Thymus (tissue), 11 donors: Measurements from ENCODE around the gene AGO4. TPM values are rescaled to one million over a fixed set of nuclear protein-coding genes. Genes with fewer than 3 reads are reported as not detected.

ENCODE experiments used
- DNase-seq, 9 donors: peaks; one replicate each; pipeline ENCODE4 v3.0.0-alpha.2; 2013; ENCODE audit warnings: low spot score in 9 of 9, low read depth in 6 of 9, missing footprints in 1 of 9
- H3K27ac ChIP-seq, 2 donors: one replicate each; pipeline ENCODE4 v1.5.1; 2013; ENCODE audit warnings: control low read depth in 1 of 2, low read depth in 1 of 2, low read length in 1 of 2, mild to moderate bottlenecking in 1 of 2, moderate library complexity in 1 of 2
- H3K27me3 ChIP-seq, 2 donors: one replicate each; pipeline ENCODE4 v1.5.1; 2013; ENCODE audit warnings: low read length in 1 of 2; ENCODE audit not compliant: control insufficient read depth in 2 of 2, insufficient read depth in 1 of 2
- H3K36me3 ChIP-seq, 2 donors: one replicate each; pipeline ENCODE4 v1.5.1; 2013; ENCODE audit warnings: low read length in 1 of 2, mild to moderate bottlenecking in 1 of 2, moderate library complexity in 1 of 2; ENCODE audit not compliant: control insufficient read depth in 2 of 2, insufficient read depth in 2 of 2
- H3K4me1 ChIP-seq, 2 donors: one replicate each; pipeline ENCODE4 v1.5.1; 2013; ENCODE audit warnings: low read length in 2 of 2; ENCODE audit not compliant: control insufficient read depth in 2 of 2, insufficient read depth in 2 of 2
- H3K4me3 ChIP-seq, 2 donors: one replicate each; pipeline ENCODE4 v1.5.1; 2013; ENCODE audit warnings: low read length in 2 of 2, control low read depth in 1 of 2, mild to moderate bottlenecking in 1 of 2
- H3K9me3 ChIP-seq, 2 donors: one replicate each; pipeline ENCODE4 v1.5.1; 2013; ENCODE audit warnings: low read length in 1 of 2, mild to moderate bottlenecking in 1 of 2; ENCODE audit not compliant: control insufficient read depth in 2 of 2, insufficient read depth in 1 of 2
- WGBS: extraction: QIAGEN DNeasy Blood & Tissue Kit; methylation state at CpG from one replicate; pipeline ENCODE4 v1.1.7; 2013; 5-methylcytosine and 5-hydroxymethylcytosine counted together
- polyA plus RNA-seq: library from polyadenylated mRNA; stranded (reverse); fragments of 200-250 nt; gene quantifications from one replicate; pipeline ENCODE4 v1.2.3, GENCODE V29; 2013
- total RNA-seq: library from RNA; stranded (reverse); fragments of 120-200 nt; gene quantifications from one replicate; pipeline ENCODE4 v1.2.4, GENCODE V29; 2013
- donor health status: healthy.

The AGO4 gene
- total and polyA plus RNA-seq, 2 donors, result 6.8 to 10.2 TPM

GRCh38 chr1:35852241-35852640, 44.4 kb downstream of the AGO4 start:
- no peaks in the 10 kb centered on the region for H3K4me1 ChIP-seq
- no peak for DNase-seq
- WGBS, result 46% methylated on average over 2 of the region's 2 CpGs
- peaks cover 16 to 17% of the 10 kb centered on the region in 2 donors for H3K36me3 ChIP-seq
- no peaks in the 10 kb centered on the region for H3K9me3 ChIP-seq
- no peak overlapping the region for H3K4me3 ChIP-seq
- H3K27ac ChIP-seq, result no peak overlapping the region
- no peaks in the 10 kb centered on the region for H3K27me3 ChIP-seq

GRCh38 chr1:35854989-35855700, 47.3 kb downstream of the AGO4 start:
- H3K27ac ChIP-seq, result no peak overlapping the region
- no peaks in the 10 kb centered on the region for H3K4me1 ChIP-seq
- DNase-seq, result no peak
- H3K27me3 ChIP-seq, result no peaks in the 10 kb centered on the region
- WGBS, result 92% methylated on average over 9 of the region's 9 CpGs
- no peak overlapping the region for H3K4me3 ChIP-seq
- H3K36me3 ChIP-seq, result peaks cover 16 to 17% of the 10 kb centered on the region in 2 donors
- no peaks in the 10 kb centered on the region for H3K9me3 ChIP-seq

- Histone ChIP-seq H3K36me3 (peaks cover 12 to 13% of the 10 kb centered on the region in 2 donors), H3K4me3 (no peak overlapping the region), H3K9me3 (no peaks in the 10 kb centered on the region), H3K4me1 (no peaks in the 10 kb centered on the region), H3K27me3 (no peaks in the 10 kb centered on the region), H3K27ac (no peak overlapping the region)
- WGBS, result 96% methylated on average over 1 of the region's 1 CpG
- no peak for DNase-seq
Observed at GRCh38 chr1:35856964-35857363, 49.1 kb downstream of the AGO4 start.

GRCh38 chr1:35857830-35858229, 50.0 kb downstream of the AGO4 start:
- Histone ChIP-seq H3K27ac (no peak overlapping the region), H3K4me3 (no peak overlapping the region), H3K27me3 (no peaks in the 10 kb centered on the region), H3K9me3 (no peaks in the 10 kb centered on the region), H3K4me1 (no peaks in the 10 kb centered on the region), H3K36me3 (peaks cover 12 to 13% of the 10 kb centered on the region in 2 donors)
- DNase-seq, result no peak

- no peak for DNase-seq
- Histone ChIP-seq H3K4me3 (no peak overlapping the region), H3K27ac (no peak overlapping the region), H3K27me3 (no peaks in the 10 kb centered on the region), H3K9me3 (no peaks in the 10 kb centered on the region), H3K4me1 (no peaks in the 10 kb centered on the region), H3K36me3 (peaks cover 3 to 5% of the 10 kb centered on the region in 2 donors)
- WGBS, result 22% methylated on average over 3 of the region's 3 CpGs
Observed at GRCh38 chr1:35860696-35861095, 52.9 kb downstream of the AGO4 start.

GRCh38 chr1:35863136-35863535, 55.3 kb downstream of the AGO4 start:
- 100% methylated on average over 1 of the region's 1 CpG for WGBS
- Histone ChIP-seq H3K4me3 (no peak overlapping the region), H3K27ac (no peak overlapping the region), H3K9me3 (no peaks in the 10 kb centered on the region), H3K36me3 (no peaks in the 10 kb centered on the region), H3K4me1 (no peaks in the 10 kb centered on the region), H3K27me3 (no peaks in the 10 kb centered on the region)
- no peak for DNase-seq

- 90% methylated on average over 3 of the region's 3 CpGs for WGBS
- Histone ChIP-seq H3K4me1 (no peaks in the 10 kb centered on the region), H3K4me3 (no peak overlapping the region), H3K36me3 (no peaks in the 10 kb centered on the region), H3K27me3 (no peaks in the 10 kb centered on the region), H3K9me3 (no peaks in the 10 kb centered on the region), H3K27ac (no peak overlapping the region)
- no peak for DNase-seq
Observed at GRCh38 chr1:35863881-35864625, 56.2 kb downstream of the AGO4 start.

GRCh38 chr1:35864813-35865212, 57.0 kb downstream of the AGO4 start:
- H3K27me3 ChIP-seq, result no peaks in the 10 kb centered on the region
- no peaks in the 10 kb centered on the region for H3K4me1 ChIP-seq
- H3K27ac ChIP-seq, result no peak overlapping the region
- H3K36me3 ChIP-seq, result no peaks in the 10 kb centered on the region
- WGBS, result 95% methylated on average over 5 of the region's 5 CpGs
- DNase-seq, result no peak
- H3K4me3 ChIP-seq, result no peak overlapping the region
- no peaks in the 10 kb centered on the region for H3K9me3 ChIP-seq

- Histone ChIP-seq H3K27me3 (no peaks in the 10 kb centered on the region), H3K36me3 (no peaks in the 10 kb centered on the region), H3K9me3 (no peaks in the 10 kb centered on the region), H3K4me1 (no peaks in the 10 kb centered on the region), H3K27ac (no peak overlapping the region), H3K4me3 (no peak overlapping the region)
- 90% methylated on average over 3 of the region's 3 CpGs for WGBS
- no peak for DNase-seq
Observed at GRCh38 chr1:35866991-35867390, 59.2 kb downstream of the AGO4 start.
